Astrocyte (in vitro differentiated cells and primary cell): Measurements from ENCODE around the gene NAAA. TPM values are rescaled to one million over a fixed set of nuclear protein-coding genes. Genes with fewer than 3 reads are reported as not detected.

Experiments used
- DNase-seq: peaks from one replicate; pipeline ENCODE4 v3.0.0-alpha.2; 2010; ENCODE audit warnings: low read depth
- FAIRE-seq: peaks from 2 replicates; lab custom pipeline; 2011; peaks lifted over from hg19 to GRCh38; lab: Jason Lieb, UNC
- H2AFZ ChIP-seq: 2 replicates; pipeline ENCODE4 v1.6.0; 2012; ENCODE audit warnings: low read depth, low read length, inconsistent platforms
- H3K27ac ChIP-seq: 2 replicates; pipeline ENCODE4 v1.5.1; 2011; ENCODE audit warnings: low read depth, low read length, inconsistent platforms
- H3K27me3 ChIP-seq: 2 replicates; pipeline ENCODE4 v1.6.0; 2011; ENCODE audit warnings: low read length, inconsistent platforms; ENCODE audit not compliant: insufficient read depth
- H3K36me3 ChIP-seq: 2 replicates; pipeline ENCODE4 v1.5.1; 2011; ENCODE audit warnings: low read length, inconsistent platforms; ENCODE audit not compliant: insufficient read depth
- H3K4me1 ChIP-seq: 2 replicates; pipeline ENCODE4 v1.5.1; 2011; ENCODE audit warnings: low read length, inconsistent platforms; ENCODE audit not compliant: insufficient read depth
- H3K4me2 ChIP-seq: 2 replicates; pipeline ENCODE4 v1.6.0; 2012; ENCODE audit warnings: low read length, inconsistent platforms
- H3K4me3 ChIP-seq: 2 replicates; pipeline ENCODE4 v1.5.1; 2011; ENCODE audit warnings: low read depth, mild to moderate bottlenecking, low read length, inconsistent platforms; ENCODE audit not compliant: insufficient read depth
- H3K79me2 ChIP-seq: 2 replicates; pipeline ENCODE4 v1.6.0; 2012; ENCODE audit warnings: mild to moderate bottlenecking, low read length, inconsistent platforms; ENCODE audit not compliant: insufficient read depth
- H3K9ac ChIP-seq: 2 replicates; pipeline ENCODE4 v1.6.0; 2012; ENCODE audit warnings: mild to moderate bottlenecking, low read length, inconsistent platforms
- H3K9me3 ChIP-seq: 2 replicates; pipeline ENCODE4 v1.5.1; 2012; ENCODE audit warnings: low read depth, mild to moderate bottlenecking, low read length, inconsistent platforms; ENCODE audit not compliant: insufficient read depth
- H4K20me1 ChIP-seq: 2 replicates; pipeline ENCODE4 v1.6.0; 2012; ENCODE audit warnings: low read length, inconsistent platforms; ENCODE audit not compliant: insufficient read depth
- H3K27ac Mint-ChIP-seq: one replicate; pipeline ENCODE4 v1.8.0; 2021; ENCODE audit warnings: mild to moderate bottlenecking, mixed read lengths; ENCODE audit not compliant: unreplicated experiment
- H3K27me3 Mint-ChIP-seq: one replicate; pipeline ENCODE4 v1.8.0; 2021; ENCODE audit warnings: low read depth, mixed read lengths; ENCODE audit not compliant: unreplicated experiment
- H3K36me3 Mint-ChIP-seq: one replicate; pipeline ENCODE4 v1.8.0; 2021; ENCODE audit warnings: low read depth, mixed read lengths; ENCODE audit not compliant: unreplicated experiment
- H3K4me1 Mint-ChIP-seq: one replicate; pipeline ENCODE4 v1.8.0; 2021; ENCODE audit warnings: low read depth, mixed read lengths; ENCODE audit not compliant: unreplicated experiment
- H3K4me3 Mint-ChIP-seq: one replicate; pipeline ENCODE4 v1.8.0; 2021; ENCODE audit warnings: mild to moderate bottlenecking, moderate library complexity, mixed read lengths; ENCODE audit not compliant: unreplicated experiment
- H3K9me3 Mint-ChIP-seq: one replicate; pipeline ENCODE4 v1.8.0; 2021; ENCODE audit warnings: mild to moderate bottlenecking, mixed read lengths; ENCODE audit not compliant: unreplicated experiment
- EZH2 ChIP-seq: IDR thresholded peaks from 2 replicates; pipeline ENCODE4 v1.6.1; 2012; ENCODE audit warnings: mild to moderate bottlenecking, low read length, inconsistent platforms; ENCODE audit not compliant: insufficient read depth
- total RNA-seq: library from RNA; stranded (reverse); gene quantifications from 2 replicates; pipeline ENCODE4 v1.2.1, GENCODE V29; 2021
- TF ChIP-seq, protein P1 (sequence below): IDR thresholded peaks from 2 replicates; pipeline ENCODE4 v1.5.1; 2011; ENCODE audit warnings: low read depth, mild to moderate bottlenecking, inconsistent platforms, low read length, moderate library complexity; ENCODE audit not compliant: insufficient read depth

The NAAA gene
- total RNA-seq, 1 donor from 2014 or later: 13.5 TPM

DNA sequence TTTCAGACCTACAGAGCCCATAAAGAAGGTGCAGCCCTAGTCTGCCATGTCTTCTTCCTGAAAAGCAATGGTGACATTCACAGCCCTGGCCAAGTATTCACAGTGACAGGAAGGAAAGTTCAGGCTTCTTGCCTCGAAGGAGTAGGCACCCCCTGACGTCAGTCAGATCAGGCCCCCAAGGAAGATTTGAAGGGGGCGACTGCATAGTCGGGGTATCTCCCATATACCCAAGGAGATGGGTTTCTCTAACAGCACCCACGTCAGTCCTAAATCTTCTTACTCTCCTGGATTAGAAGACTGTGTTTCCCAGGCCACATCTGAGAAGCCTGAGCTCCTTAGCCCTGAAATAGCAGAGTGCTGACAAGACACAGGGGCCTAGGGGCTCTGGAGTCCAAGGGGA is 38.5 kb downstream of the NAAA start, which contains the start of gene PPEF2:
Gene PPEF2 (minus strand): TSS at position 101 of the 400 bp plus-strand sequence. CDS start 6,127 bp downstream, outside the sequence.
- no peaks in the 10 kb centered on the region for H3K36me3 ChIP-seq
- H2AFZ ChIP-seq: no peak within 1 kb of the TSS
- no peaks in the 10 kb centered on the region for H3K79me2 ChIP-seq
- no peak for FAIRE-seq
- no peaks in the 10 kb centered on the region for H3K36me3 Mint-ChIP-seq
- H3K27me3 Mint-ChIP-seq: peaks cover 5% of the 10 kb centered on the region
- H3K4me3 ChIP-seq: no peak within 1 kb of the TSS
- H3K27ac Mint-ChIP-seq: no peak within 1 kb of the TSS
- no peaks in the 10 kb centered on the region for H3K4me1 ChIP-seq
- H3K9me3 Mint-ChIP-seq: peaks cover 4% of the 10 kb centered on the region
- H3K27me3 ChIP-seq: peaks cover 4% of the 10 kb centered on the region
- TF ChIP-seq, protein P1, sequence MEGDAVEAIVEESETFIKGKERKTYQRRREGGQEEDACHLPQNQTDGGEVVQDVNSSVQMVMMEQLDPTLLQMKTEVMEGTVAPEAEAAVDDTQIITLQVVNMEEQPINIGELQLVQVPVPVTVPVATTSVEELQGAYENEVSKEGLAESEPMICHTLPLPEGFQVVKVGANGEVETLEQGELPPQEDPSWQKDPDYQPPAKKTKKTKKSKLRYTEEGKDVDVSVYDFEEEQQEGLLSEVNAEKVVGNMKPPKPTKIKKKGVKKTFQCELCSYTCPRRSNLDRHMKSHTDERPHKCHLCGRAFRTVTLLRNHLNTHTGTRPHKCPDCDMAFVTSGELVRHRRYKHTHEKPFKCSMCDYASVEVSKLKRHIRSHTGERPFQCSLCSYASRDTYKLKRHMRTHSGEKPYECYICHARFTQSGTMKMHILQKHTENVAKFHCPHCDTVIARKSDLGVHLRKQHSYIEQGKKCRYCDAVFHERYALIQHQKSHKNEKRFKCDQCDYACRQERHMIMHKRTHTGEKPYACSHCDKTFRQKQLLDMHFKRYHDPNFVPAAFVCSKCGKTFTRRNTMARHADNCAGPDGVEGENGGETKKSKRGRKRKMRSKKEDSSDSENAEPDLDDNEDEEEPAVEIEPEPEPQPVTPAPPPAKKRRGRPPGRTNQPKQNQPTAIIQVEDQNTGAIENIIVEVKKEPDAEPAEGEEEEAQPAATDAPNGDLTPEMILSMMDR: no peak
- TF ChIP-seq EZH2: no peak
- H3K9me3 ChIP-seq: no peaks in the 10 kb centered on the region
- no peak within 1 kb of the TSS for H3K4me3 Mint-ChIP-seq
- no peak within 1 kb of the TSS for H3K4me2 ChIP-seq
- no peaks in the 10 kb centered on the region for H4K20me1 ChIP-seq
- DNase-seq: no peak
- H3K4me1 Mint-ChIP-seq: no peaks in the 10 kb centered on the region
- H3K27ac ChIP-seq: no peak within 1 kb of the TSS
- no peak within 1 kb of the TSS for H3K9ac ChIP-seq

DNA sequence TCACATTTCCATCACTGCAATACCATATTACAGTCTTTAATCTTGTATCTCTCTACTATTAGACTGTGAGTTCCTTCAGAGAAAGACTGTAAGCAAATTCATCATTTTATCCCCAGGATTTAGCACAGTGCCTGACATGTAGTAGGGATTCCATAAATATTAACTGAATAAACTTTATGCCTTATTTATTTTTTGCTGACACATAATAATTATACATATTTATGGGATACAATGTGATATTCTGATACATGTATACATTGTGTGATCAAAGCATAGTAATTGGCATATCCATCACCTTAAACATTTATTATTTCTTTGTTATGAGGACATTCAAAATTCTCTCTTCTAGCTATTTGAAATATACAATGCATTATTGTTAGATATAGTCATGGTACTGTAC is 42.3 kb downstream of the NAAA start:
- H3K4me3 ChIP-seq: no peak overlapping the region
- no peak overlapping the region for H2AFZ ChIP-seq
- H3K27me3 Mint-ChIP-seq: peaks cover 3% of the 10 kb centered on the region
- FAIRE-seq (no peak), DNase-seq (no peak)
- no peaks in the 10 kb centered on the region for H3K9me3 ChIP-seq
- no peaks in the 10 kb centered on the region for H3K79me2 ChIP-seq
- peaks cover 4% of the 10 kb centered on the region for H3K27me3 ChIP-seq
- no peaks in the 10 kb centered on the region for H3K4me1 ChIP-seq
- no peaks in the 10 kb centered on the region for H3K36me3 Mint-ChIP-seq
- no peak overlapping the region for H3K27ac Mint-ChIP-seq
- no peak overlapping the region for H3K27ac ChIP-seq
- no peak overlapping the region for H3K9ac ChIP-seq
- H4K20me1 ChIP-seq: no peaks in the 10 kb centered on the region
- no peak overlapping the region for H3K4me3 Mint-ChIP-seq
- no peaks in the 10 kb centered on the region for H3K4me1 Mint-ChIP-seq
- no peak overlapping the region for H3K4me2 ChIP-seq
- H3K9me3 Mint-ChIP-seq: peaks cover 7% of the 10 kb centered on the region
- no peaks in the 10 kb centered on the region for H3K36me3 ChIP-seq
- TF ChIP-seq, protein P1: no peak
- TF ChIP-seq EZH2: no peak

DNA sequence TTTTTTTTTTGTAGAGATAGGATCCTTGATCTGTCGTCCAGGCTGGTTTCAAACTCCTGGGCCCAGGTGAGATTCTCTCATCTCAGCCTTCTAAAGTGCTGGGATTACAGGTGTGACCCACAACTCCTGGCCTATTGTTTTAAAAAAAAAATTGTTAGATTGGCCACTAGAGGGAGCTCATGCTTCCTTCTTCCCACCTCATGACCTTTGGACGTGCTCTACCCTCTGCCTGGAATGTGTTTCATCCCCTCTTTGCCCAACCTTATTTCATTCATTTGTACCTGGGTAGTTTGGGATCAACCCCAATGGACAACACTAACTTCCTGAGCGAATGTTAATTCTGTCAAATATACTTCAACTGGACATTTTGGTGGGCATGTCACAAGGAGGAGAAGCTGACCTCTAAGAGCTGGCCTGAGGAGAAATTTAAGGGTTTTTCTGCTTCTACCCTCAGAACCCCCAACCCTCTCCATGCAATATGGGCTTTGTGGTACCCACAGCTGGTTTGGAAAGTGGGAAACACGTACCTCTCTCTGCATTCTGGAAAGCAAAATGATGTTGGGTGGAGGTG is 45.0 kb downstream of the NAAA start:
- H3K9ac ChIP-seq: no peak overlapping the region
- DNase-seq (no peak), FAIRE-seq (peak; percentile 41)
- no peaks in the 10 kb centered on the region for H3K36me3 ChIP-seq
- H3K27me3 ChIP-seq: no peaks in the 10 kb centered on the region
- H4K20me1 ChIP-seq: no peaks in the 10 kb centered on the region
- H3K4me1 Mint-ChIP-seq: no peaks in the 10 kb centered on the region
- H3K4me1 ChIP-seq: no peaks in the 10 kb centered on the region
- no peak overlapping the region for H3K4me2 ChIP-seq
- no peak for TF ChIP-seq EZH2
- TF ChIP-seq, protein P1: peak; percentile 51
- no peak overlapping the region for H3K4me3 ChIP-seq
- H3K4me3 Mint-ChIP-seq: no peak overlapping the region
- no peaks in the 10 kb centered on the region for H3K79me2 ChIP-seq
- H3K9me3 ChIP-seq: no peaks in the 10 kb centered on the region
- no peak overlapping the region for H2AFZ ChIP-seq
- peaks cover 7% of the 10 kb centered on the region for H3K9me3 Mint-ChIP-seq
- H3K27ac ChIP-seq: no peak overlapping the region
- no peaks in the 10 kb centered on the region for H3K36me3 Mint-ChIP-seq
- peaks cover 3% of the 10 kb centered on the region for H3K27me3 Mint-ChIP-seq
- no peak overlapping the region for H3K27ac Mint-ChIP-seq
